ENCODE data around the gene CHD9.

CHD9 gene

DNA sequence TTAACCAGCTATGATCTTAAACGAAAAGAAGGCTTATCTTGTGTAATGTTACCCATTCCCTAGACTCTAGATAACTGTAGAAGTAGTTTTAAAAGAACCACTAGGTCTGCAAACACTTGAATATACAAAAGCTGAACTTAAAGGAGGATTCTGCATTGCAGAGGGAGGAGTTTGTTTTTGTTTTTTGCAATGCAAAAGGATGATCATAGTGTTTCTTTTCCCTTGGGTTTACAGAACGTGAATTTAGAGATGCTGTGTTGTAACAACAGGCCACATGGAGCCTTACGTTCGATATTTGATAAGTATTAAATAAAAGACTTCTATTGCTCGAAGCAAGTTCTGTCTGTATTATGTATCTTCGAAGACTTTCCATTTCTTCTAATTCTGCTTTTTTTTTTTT is 77.6 kb downstream of the CHD9 start:
- Histone ChIP-seq H3K27ac (ENCODE audit: low read depth, low read length) (no peak overlapping the region), H3K79me2 (ENCODE audit: insufficient read depth, low read length) (peaks cover 37% of the 10 kb centered on the region), H3K4me2 (ENCODE audit: low read depth, low read length, poor library complexity, severe bottlenecking) (peak overlapping the region; percentile 86), H3K27me3 (ENCODE audit: low read length) (no peaks in the 10 kb centered on the region), H4K20me1 (ENCODE audit: low read depth, low read length) (no peaks in the 10 kb centered on the region), H3K9me3 (ENCODE audit: insufficient read depth, low read length) (no peaks in the 10 kb centered on the region), H3F3A (ENCODE audit: insufficient read depth) (peaks cover 26% of the 10 kb centered on the region), H3K9ac (ENCODE audit: low read length) (0 out of 2 replicates have a peak overlapping the region, but pooled peaks have one; percentile 87), H3K4me3 (ENCODE audit: insufficient read depth, low read length, poor library complexity, severe bottlenecking) (no peak overlapping the region), H2AFZ (ENCODE audit: low read depth, low read length, severe bottlenecking) (no peak overlapping the region), H3K36me3 (ENCODE audit: low read length) (no peaks in the 10 kb centered on the region), H3K9me2 (replicated peaks; ENCODE audit: insufficient read depth, low read length) (no peaks in the 10 kb centered on the region)
- TF ChIP-seq EZH2phosphoT487 (conservative IDR thresholded peaks at IDR 0.05; ENCODE audit: low read length) = no peak
- no peak for TF ChIP-seq CTCF (IDR thresholded peaks at IDR 0.05; ENCODE audit: insufficient read depth, low read length, poor library complexity, severe bottlenecking)

DNA sequence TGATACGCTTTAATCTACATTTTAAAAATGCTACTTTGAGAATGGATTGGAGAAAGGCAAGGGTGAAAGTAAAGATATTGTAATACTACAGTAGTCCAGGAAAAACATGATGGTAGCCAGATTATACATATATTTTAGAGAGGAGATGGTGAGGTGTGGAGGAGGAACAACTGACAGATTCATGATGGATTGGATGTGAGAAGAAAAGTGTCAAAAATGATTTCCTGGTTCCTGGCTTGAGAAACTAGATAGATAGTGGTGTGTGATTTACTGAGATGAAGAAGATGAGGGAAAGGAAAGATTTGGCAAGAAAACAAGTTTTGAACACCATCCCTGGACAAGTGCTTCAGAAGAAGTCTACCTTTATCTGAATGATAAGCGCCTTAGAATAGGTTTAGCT is 80.5 kb downstream of the CHD9 start:
- Histone ChIP-seq H3K9me2 (replicated peaks; ENCODE audit: insufficient read depth, low read length) (no peaks in the 10 kb centered on the region), H3K27me3 (ENCODE audit: low read length) (no peaks in the 10 kb centered on the region), H3K36me3 (ENCODE audit: low read length) (no peaks in the 10 kb centered on the region), H3K4me2 (ENCODE audit: low read depth, low read length, poor library complexity, severe bottlenecking) (no peak overlapping the region), H2AFZ (ENCODE audit: low read depth, low read length, severe bottlenecking) (no peak overlapping the region), H3K4me3 (ENCODE audit: insufficient read depth, low read length, poor library complexity, severe bottlenecking) (no peak overlapping the region), H3F3A (ENCODE audit: insufficient read depth) (peaks cover 11% of the 10 kb centered on the region; the same call in 1 of the 2 replicates), H3K27ac (ENCODE audit: low read depth, low read length) (no peak overlapping the region), H4K20me1 (ENCODE audit: low read depth, low read length) (no peaks in the 10 kb centered on the region), H3K9me3 (ENCODE audit: insufficient read depth, low read length) (no peaks in the 10 kb centered on the region), H3K79me2 (ENCODE audit: insufficient read depth, low read length) (peaks cover 45% of the 10 kb centered on the region), H3K9ac (ENCODE audit: low read length) (no peak overlapping the region)
- no peak for TF ChIP-seq EZH2phosphoT487 (conservative IDR thresholded peaks at IDR 0.05; ENCODE audit: low read length)
- no peak for TF ChIP-seq CTCF (IDR thresholded peaks at IDR 0.05; ENCODE audit: insufficient read depth, low read length, poor library complexity, severe bottlenecking)

GRCh38 chr16:53142823-53143568 is 88.2 kb downstream of the CHD9 start:
- Histone ChIP-seq H3K36me3 (ENCODE audit: low read length) (no peaks in the 10 kb centered on the region), H3F3A (ENCODE audit: insufficient read depth) (peaks cover 7% of the 10 kb centered on the region; the same call in 1 of the 2 replicates), H3K4me3 (ENCODE audit: insufficient read depth, low read length, poor library complexity, severe bottlenecking) (no peak overlapping the region), H3K9me3 (ENCODE audit: insufficient read depth, low read length) (no peaks in the 10 kb centered on the region), H2AFZ (ENCODE audit: low read depth, low read length, severe bottlenecking) (no peak overlapping the region), H3K27me3 (ENCODE audit: low read length) (no peaks in the 10 kb centered on the region), H3K4me2 (ENCODE audit: low read depth, low read length, poor library complexity, severe bottlenecking) (no peak overlapping the region), H3K9ac (ENCODE audit: low read length) (no peak overlapping the region), H3K27ac (ENCODE audit: low read depth, low read length) (no peak overlapping the region), H3K79me2 (ENCODE audit: insufficient read depth, low read length) (peaks cover 39% of the 10 kb centered on the region), H4K20me1 (ENCODE audit: low read depth, low read length) (0 out of 2 replicates have a peak, but pooled peaks cover 4% of the 10 kb centered on the region), H3K9me2 (replicated peaks; ENCODE audit: insufficient read depth, low read length) (no peaks in the 10 kb centered on the region)
- TF ChIP-seq CTCF (IDR thresholded peaks at IDR 0.05; ENCODE audit: insufficient read depth, low read length, poor library complexity, severe bottlenecking) (no peak), EZH2phosphoT487 (conservative IDR thresholded peaks at IDR 0.05; ENCODE audit: low read length) (no peak)
